ENCODE results near the gene EIF4G3. TPM values are rescaled to one million over a fixed set of nuclear protein-coding genes. Genes with fewer than 3 reads are reported as not detected.

The EIF4G3 gene
- total and polyA plus RNA-seq, 10 donors: 14.3 to 97.3 (median 64.1) TPM

- H3K36me3 ChIP-seq: peaks cover 0 to 58% (median 15%) of the 10 kb centered on the region in 6 donors
- no peak for DNase-seq
- H3K27me3 ChIP-seq (replicated peaks in 1 of 7): no peaks in the 10 kb centered on the region
- no peak overlapping the region for H3K4me3 ChIP-seq
- intact Hi-C loops (cut with DNase I; ENCODE audit: low total_unique reads): no loop called here
- H3K9me3 ChIP-seq: no peaks in the 10 kb centered on the region
- peaks cover 0 to 9% (median 0%) of the 10 kb centered on the region in 6 donors for H3K4me1 ChIP-seq
- TF ChIP-seq POLR2AphosphoS5 (IDR thresholded peaks at IDR 0.05) (no peak), POLR2A (IDR thresholded peaks at IDR 0.05) (no peak)
- TF ChIP-seq, protein P1, sequence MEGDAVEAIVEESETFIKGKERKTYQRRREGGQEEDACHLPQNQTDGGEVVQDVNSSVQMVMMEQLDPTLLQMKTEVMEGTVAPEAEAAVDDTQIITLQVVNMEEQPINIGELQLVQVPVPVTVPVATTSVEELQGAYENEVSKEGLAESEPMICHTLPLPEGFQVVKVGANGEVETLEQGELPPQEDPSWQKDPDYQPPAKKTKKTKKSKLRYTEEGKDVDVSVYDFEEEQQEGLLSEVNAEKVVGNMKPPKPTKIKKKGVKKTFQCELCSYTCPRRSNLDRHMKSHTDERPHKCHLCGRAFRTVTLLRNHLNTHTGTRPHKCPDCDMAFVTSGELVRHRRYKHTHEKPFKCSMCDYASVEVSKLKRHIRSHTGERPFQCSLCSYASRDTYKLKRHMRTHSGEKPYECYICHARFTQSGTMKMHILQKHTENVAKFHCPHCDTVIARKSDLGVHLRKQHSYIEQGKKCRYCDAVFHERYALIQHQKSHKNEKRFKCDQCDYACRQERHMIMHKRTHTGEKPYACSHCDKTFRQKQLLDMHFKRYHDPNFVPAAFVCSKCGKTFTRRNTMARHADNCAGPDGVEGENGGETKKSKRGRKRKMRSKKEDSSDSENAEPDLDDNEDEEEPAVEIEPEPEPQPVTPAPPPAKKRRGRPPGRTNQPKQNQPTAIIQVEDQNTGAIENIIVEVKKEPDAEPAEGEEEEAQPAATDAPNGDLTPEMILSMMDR (IDR thresholded peaks at IDR 0.05 in 8 of 11, conservative IDR thresholded peaks at IDR 0.05 in 3 of 11): no peak
- no peak overlapping the region for H3K27ac ChIP-seq
- WGBS, 5 donors: 95 to 100% (median 97%) methylated on average over 1 of the region's 1 CpG
These were observed 342.5 kb downstream of the EIF4G3 start for GRCh38 chr1:20834192-20834591.

- TF ChIP-seq, protein P1 (IDR thresholded peaks at IDR 0.05 in 8 of 11, conservative IDR thresholded peaks at IDR 0.05 in 3 of 11): no peak
- TF ChIP-seq POLR2AphosphoS5 (IDR thresholded peaks at IDR 0.05) (no peak), POLR2A (IDR thresholded peaks at IDR 0.05) (no peak)
- H3K27ac ChIP-seq: no peak overlapping the region
These were observed 346.3 kb downstream of the EIF4G3 start for GRCh38 chr1:20830378-20830777.

DNA sequence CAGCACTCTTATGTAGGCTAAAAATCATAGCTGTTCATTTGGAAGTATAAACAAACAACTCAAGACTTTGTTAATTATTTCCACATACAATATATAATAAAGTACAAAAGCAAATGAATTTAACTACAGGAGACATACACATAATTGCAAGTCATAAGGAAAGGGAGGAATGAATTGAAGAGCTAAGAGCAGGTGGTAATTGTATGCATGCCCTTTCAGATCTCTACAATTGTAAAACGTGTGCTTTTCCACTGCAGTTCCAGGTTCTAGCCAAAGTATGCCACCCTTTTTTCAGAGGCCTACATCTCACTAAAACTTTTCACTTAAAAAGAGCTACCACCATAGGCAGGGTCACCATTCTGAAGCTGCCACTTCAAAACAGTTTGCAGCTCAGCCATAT lies 346.8 kb downstream of the EIF4G3 start:
- H3K4me3 ChIP-seq: no peak overlapping the region
- no peaks in the 10 kb centered on the region for H3K9me3 ChIP-seq
- TF ChIP-seq POLR2A (IDR thresholded peaks at IDR 0.05) (no peak), POLR2AphosphoS5 (IDR thresholded peaks at IDR 0.05) (no peak)
- TF ChIP-seq, protein P1 (IDR thresholded peaks at IDR 0.05 in 8 of 11, conservative IDR thresholded peaks at IDR 0.05 in 3 of 11): no peak
- 78 to 97% (median 84%) methylated on average over 1 of the region's 1 CpG for WGBS, 5 donors
- H3K27ac ChIP-seq: no peak overlapping the region
- peaks cover 0 to 5% (median 0%) of the 10 kb centered on the region in 6 donors for H3K4me1 ChIP-seq
- no peak for DNase-seq
- no peaks in the 10 kb centered on the region for H3K27me3 ChIP-seq (replicated peaks in 1 of 7)
- intact Hi-C loops (cut with DNase I; ENCODE audit: low total_unique reads): no loop called here
- H3K36me3 ChIP-seq: peaks cover 0 to 63% (median 27%) of the 10 kb centered on the region in 6 donors

More at GRCh38 chr1:20830378-20830777, 346.3 kb downstream of the EIF4G3 start:
- no peak for DNase-seq
- no peaks in the 10 kb centered on the region for H3K9me3 ChIP-seq
- no peaks in the 10 kb centered on the region for H3K27me3 ChIP-seq (replicated peaks in 1 of 7)
- H3K4me1 ChIP-seq: peaks cover 0 to 9% (median 0%) of the 10 kb centered on the region in 6 donors
- no peak overlapping the region for H3K4me3 ChIP-seq
- intact Hi-C loops (cut with DNase I; ENCODE audit: low total_unique reads): no loop called here
- 95 to 98% (median 97%) methylated on average over 2 of the region's 2 CpGs for WGBS, 5 donors
- peaks cover 0 to 60% (median 26%) of the 10 kb centered on the region in 6 donors for H3K36me3 ChIP-seq

DNA sequence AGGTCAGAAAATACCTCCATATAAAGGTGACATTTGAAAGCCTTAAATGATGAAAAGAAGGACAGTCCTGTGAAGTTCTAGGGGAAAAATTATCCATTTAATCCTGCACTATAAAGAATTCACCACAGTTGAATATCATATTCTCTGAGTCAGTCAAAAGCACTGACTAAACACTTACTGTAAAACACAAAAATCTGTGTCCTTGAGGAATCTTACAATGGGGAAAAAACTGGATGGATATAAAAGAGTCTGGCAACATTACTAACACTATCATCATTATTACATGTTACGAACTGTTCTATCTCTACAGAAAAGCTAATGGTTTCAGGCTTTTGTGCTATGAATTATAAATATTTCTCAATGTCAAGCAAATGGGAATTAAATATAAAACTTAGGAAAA lies 347.2 kb downstream of the EIF4G3 start:
- Histone ChIP-seq H3K27me3 (replicated peaks in 1 of 7) (no peaks in the 10 kb centered on the region), H3K9me3 (no peaks in the 10 kb centered on the region)
- 94 to 98% (median 97%) methylated on average over 1 of the region's 1 CpG for WGBS, 5 donors

More for the DNA sequence above, 347.2 kb downstream of the EIF4G3 start:
- no peak overlapping the region for H3K27ac ChIP-seq
- DNase-seq: no peak
- no peak overlapping the region for H3K4me3 ChIP-seq
- TF ChIP-seq POLR2A (IDR thresholded peaks at IDR 0.05): no peak
- TF ChIP-seq POLR2AphosphoS5 (IDR thresholded peaks at IDR 0.05): no peak
- TF ChIP-seq, protein P1 (IDR thresholded peaks at IDR 0.05 in 8 of 11, conservative IDR thresholded peaks at IDR 0.05 in 3 of 11): no peak
- intact Hi-C loops (cut with DNase I; ENCODE audit: low total_unique reads): no loop called here
- H3K4me1 ChIP-seq: peaks cover 0 to under 1% (median 0%) of the 10 kb centered on the region in 6 donors
- peaks cover 0 to 64% (median 30%) of the 10 kb centered on the region in 6 donors for H3K36me3 ChIP-seq

All from spleen (tissue), 11 donors.